Natural killer cell treated with Interleukin-12 subunit alpha and Interleukin-12 subunit beta and Interleukin-15 and Interleukin-18, amount 100 ng/mL, for 72 hours (primary cell): ENCODE measurements around the gene PLK1. TPM values are rescaled to one million over a fixed set of nuclear protein-coding genes. Genes with fewer than 3 reads are reported as not detected.

Experiments used
- ATAC-seq, 2 donors: fragments of 150-1000 bp; cut with Tn5 transposase in 1 of 2; sonication (Bioruptor Pico), chemical (Tn5 transposase) in 1 of 2; 2 replicates each; pipeline ENCODE4 v1.10.0; 2021
- DNase-seq: peaks from one replicate; pipeline ENCODE4 v3.0.0; 2022; ENCODE audit warnings: low spot score
- H3K27ac Mint-ChIP-seq, 2 donors: 1 replicate in 1 of 2; 2 replicates in 1 of 2; pipeline ENCODE4 v1.8.0; 2022; ENCODE audit warnings: mixed read lengths in 2 of 2, mild to moderate bottlenecking in 1 of 2, moderate library complexity in 1 of 2
- H3K27me3 Mint-ChIP-seq, 2 donors: 1 replicate in 1 of 2; 2 replicates in 1 of 2; pipeline ENCODE4 v1.8.0; 2022; ENCODE audit warnings: mixed read lengths in 2 of 2
- H3K36me3 Mint-ChIP-seq: one replicate; pipeline ENCODE4 v1.8.0; 2022; ENCODE audit warnings: mixed read lengths
- H3K4me1 Mint-ChIP-seq, 2 donors: 1 replicate in 1 of 2; 2 replicates in 1 of 2; pipeline ENCODE4 v1.8.0; 2022; ENCODE audit warnings: low read depth in 2 of 2, mixed read lengths in 2 of 2, mild to moderate bottlenecking in 1 of 2
- H3K4me3 Mint-ChIP-seq: one replicate; pipeline ENCODE4 v1.8.0; 2022; ENCODE audit warnings: mixed read lengths
- H3K9me3 Mint-ChIP-seq: 2 replicates; pipeline ENCODE4 v1.8.0; 2022; ENCODE audit warnings: mixed read lengths
- total RNA-seq, 2 donors: library from RNA; stranded (reverse); gene quantifications; one replicate each; pipeline ENCODE4 v1.2.3, GENCODE V29; 2022

The PLK1 gene
- total RNA-seq, 2 donors from 2014 or later = 55.6 to 95.6 TPM

GRCh38 chr16:23667355-23667659, 11.4 kb upstream of the PLK1 start:
- DNase-seq = no peak
- ATAC-seq = no peak
- Mint-ChIP-seq H3K4me1 (peaks cover 17 to 19% of the 10 kb centered on the region in 2 donors), H3K36me3 (peaks cover 22% of the 10 kb centered on the region), H3K9me3 (no peaks in the 10 kb centered on the region), H3K4me3 (no peak overlapping the region), H3K27ac (no peak overlapping the region), H3K27me3 (no peaks in the 10 kb centered on the region)

- ATAC-seq (no peak), DNase-seq (no peak)
- H3K4me3 Mint-ChIP-seq = no peak overlapping the region
- no peaks in the 10 kb centered on the region for H3K27me3 Mint-ChIP-seq
- H3K4me1 Mint-ChIP-seq = peaks cover 17 to 19% of the 10 kb centered on the region in 2 donors
- H3K27ac Mint-ChIP-seq = no peak overlapping the region
- peaks cover 14% of the 10 kb centered on the region for H3K36me3 Mint-ChIP-seq
- H3K9me3 Mint-ChIP-seq = no peaks in the 10 kb centered on the region
Observed at GRCh38 chr16:23668225-23668624, 10.5 kb upstream of the PLK1 start.

- H3K9me3 Mint-ChIP-seq = no peaks in the 10 kb centered on the region
- no peak overlapping the region for H3K4me3 Mint-ChIP-seq
- no peak for ATAC-seq
- H3K4me1 Mint-ChIP-seq = peaks cover 17 to 19% of the 10 kb centered on the region in 2 donors
- H3K36me3 Mint-ChIP-seq = peaks cover 14% of the 10 kb centered on the region
- no peak overlapping the region for H3K27ac Mint-ChIP-seq
- no peaks in the 10 kb centered on the region for H3K27me3 Mint-ChIP-seq
- DNase-seq = no peak
Observed at GRCh38 chr16:23668873-23669272, 9.8 kb upstream of the PLK1 start.

GRCh38 chr16:23670137-23670776, 8.4 kb upstream of the PLK1 start:
- Mint-ChIP-seq H3K4me3 (peak overlapping the region; percentile 55), H3K27me3 (no peaks in the 10 kb centered on the region), H3K27ac (no peak overlapping the region)

GRCh38 chr16:23673971-23674614, 4.6 kb upstream of the PLK1 start:
- H3K36me3 Mint-ChIP-seq = no peaks in the 10 kb centered on the region
- ATAC-seq = no peak

More at GRCh38 chr16:23670137-23670776, 8.4 kb upstream of the PLK1 start:
- Mint-ChIP-seq H3K4me1 (peaks cover 17 to 19% of the 10 kb centered on the region in 2 donors), H3K9me3 (no peaks in the 10 kb centered on the region), H3K36me3 (peaks cover 11% of the 10 kb centered on the region)
- ATAC-seq (peak; percentile 94 to 98), DNase-seq (peak; percentile 67)

GRCh38 chr16:23676924-23677480, 1.7 kb upstream of the PLK1 start:
- DNase-seq = no peak
- Mint-ChIP-seq H3K4me1 (peaks cover 18 to 20% of the 10 kb centered on the region in 2 donors), H3K36me3 (peaks cover 7% of the 10 kb centered on the region), H3K27me3 (no peaks in the 10 kb centered on the region), H3K4me3 (peak overlapping the region; percentile 91), H3K9me3 (no peaks in the 10 kb centered on the region), H3K27ac (no peak overlapping the region)
- no peak for ATAC-seq

More at GRCh38 chr16:23673971-23674614, 4.6 kb upstream of the PLK1 start:
- H3K4me3 Mint-ChIP-seq = no peak overlapping the region
- no peaks in the 10 kb centered on the region for H3K9me3 Mint-ChIP-seq
- H3K27me3 Mint-ChIP-seq = no peaks in the 10 kb centered on the region
- DNase-seq = no peak
- peaks cover 25 to 29% of the 10 kb centered on the region in 2 donors for H3K4me1 Mint-ChIP-seq
- no peak overlapping the region for H3K27ac Mint-ChIP-seq

- Mint-ChIP-seq H3K36me3 (peaks cover 11% of the 10 kb centered on the region), H3K4me3 (peak overlapping the region; percentile 91), H3K27me3 (no peaks in the 10 kb centered on the region), H3K9me3 (no peaks in the 10 kb centered on the region), H3K4me1 (peaks cover 18 to 20% of the 10 kb centered on the region in 2 donors), H3K27ac (peak overlapping the region; percentile 54 to 84)
- DNase-seq (no peak), ATAC-seq (no peak)
Observed at GRCh38 chr16:23679274-23679985, 741 bp downstream of the PLK1 start.

GRCh38 chr16:23679986-23680336, 1.3 kb downstream of the PLK1 start:
- no peaks in the 10 kb centered on the region for H3K9me3 Mint-ChIP-seq
- H3K36me3 Mint-ChIP-seq = peaks cover 11% of the 10 kb centered on the region
- ATAC-seq (no peak), DNase-seq (no peak)
- H3K27ac Mint-ChIP-seq = peak overlapping the region in 1 of 2 donors; percentile 84
- peak overlapping the region; percentile 91 for H3K4me3 Mint-ChIP-seq
- H3K4me1 Mint-ChIP-seq = peaks cover 18 to 20% of the 10 kb centered on the region in 2 donors
- no peaks in the 10 kb centered on the region for H3K27me3 Mint-ChIP-seq

- no peak overlapping the region for H3K4me3 Mint-ChIP-seq
- no peaks in the 10 kb centered on the region for H3K27me3 Mint-ChIP-seq
- H3K9me3 Mint-ChIP-seq = no peaks in the 10 kb centered on the region
- H3K4me1 Mint-ChIP-seq = peaks cover 14 to 20% of the 10 kb centered on the region in 2 donors
- ATAC-seq (no peak), DNase-seq (no peak)
- H3K36me3 Mint-ChIP-seq = peaks cover 13% of the 10 kb centered on the region
- H3K27ac Mint-ChIP-seq = no peak overlapping the region
Observed at GRCh38 chr16:23682181-23682580, 3.5 kb downstream of the PLK1 start.

- Mint-ChIP-seq H3K36me3 (peaks cover 22% of the 10 kb centered on the region), H3K27me3 (no peaks in the 10 kb centered on the region), H3K4me3 (no peak overlapping the region), H3K9me3 (no peaks in the 10 kb centered on the region), H3K27ac (no peak overlapping the region), H3K4me1 (peaks cover 8 to 14% of the 10 kb centered on the region in 2 donors)
- ATAC-seq = no peak
- DNase-seq = no peak
Observed at GRCh38 chr16:23683487-23683886, 4.8 kb downstream of the PLK1 start.

- peaks cover 13% of the 10 kb centered on the region for H3K36me3 Mint-ChIP-seq
- no peak overlapping the region for H3K4me3 Mint-ChIP-seq
- no peaks in the 10 kb centered on the region for H3K4me1 Mint-ChIP-seq
- H3K27ac Mint-ChIP-seq = no peak overlapping the region
- ATAC-seq (no peak), DNase-seq (no peak)
- no peaks in the 10 kb centered on the region for H3K27me3 Mint-ChIP-seq
- H3K9me3 Mint-ChIP-seq = no peaks in the 10 kb centered on the region
Observed at GRCh38 chr16:23687034-23687808, 8.5 kb downstream of the PLK1 start.

GRCh38 chr16:23689442-23690187, 10.9 kb downstream of the PLK1 start:
- ATAC-seq = no peak
- no peak overlapping the region for H3K27ac Mint-ChIP-seq
- H3K4me3 Mint-ChIP-seq = no peak overlapping the region
- peaks cover 11% of the 10 kb centered on the region for H3K36me3 Mint-ChIP-seq
- no peaks in the 10 kb centered on the region for H3K27me3 Mint-ChIP-seq
- no peaks in the 10 kb centered on the region for H3K9me3 Mint-ChIP-seq
- no peak for DNase-seq
- H3K4me1 Mint-ChIP-seq = peaks cover 0 to 3% of the 10 kb centered on the region in 2 donors
